ENCODE results near the gene ST3GAL2. TPM values are rescaled to one million over a fixed set of nuclear protein-coding genes. Genes with fewer than 3 reads are reported as not detected.
"Not testable (repeated sequence)": the region's sequence is repeated elsewhere in the genome, so short reads cannot be mapped to it uniquely, and the experiment has no call there.

Gene ST3GAL2
- total and polyA plus RNA-seq, 2 experiments from 2014 or later, result 46.1 to 115 TPM

DNA sequence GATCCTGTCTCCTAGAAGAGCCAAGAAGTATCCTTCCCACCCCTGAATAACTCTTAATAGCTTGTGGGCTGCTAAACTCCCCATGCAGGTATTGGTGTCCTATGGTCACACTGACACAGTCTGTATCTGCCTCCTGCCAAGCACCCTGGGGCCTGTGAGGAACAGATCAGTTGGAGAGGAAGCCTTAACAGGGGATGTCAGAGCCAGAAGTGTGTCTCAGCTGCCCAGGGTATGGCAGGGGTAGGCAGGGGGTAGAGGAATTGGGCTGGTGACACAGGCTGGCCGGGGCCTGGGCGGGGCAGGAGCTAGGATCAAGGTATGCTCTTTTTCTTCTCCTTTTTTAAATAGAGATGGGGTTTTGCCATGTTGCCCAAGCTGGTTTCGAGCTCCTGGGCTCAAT, 47.5 kb downstream of the ST3GAL2 start:
- TF ChIP-seq, protein P1, sequence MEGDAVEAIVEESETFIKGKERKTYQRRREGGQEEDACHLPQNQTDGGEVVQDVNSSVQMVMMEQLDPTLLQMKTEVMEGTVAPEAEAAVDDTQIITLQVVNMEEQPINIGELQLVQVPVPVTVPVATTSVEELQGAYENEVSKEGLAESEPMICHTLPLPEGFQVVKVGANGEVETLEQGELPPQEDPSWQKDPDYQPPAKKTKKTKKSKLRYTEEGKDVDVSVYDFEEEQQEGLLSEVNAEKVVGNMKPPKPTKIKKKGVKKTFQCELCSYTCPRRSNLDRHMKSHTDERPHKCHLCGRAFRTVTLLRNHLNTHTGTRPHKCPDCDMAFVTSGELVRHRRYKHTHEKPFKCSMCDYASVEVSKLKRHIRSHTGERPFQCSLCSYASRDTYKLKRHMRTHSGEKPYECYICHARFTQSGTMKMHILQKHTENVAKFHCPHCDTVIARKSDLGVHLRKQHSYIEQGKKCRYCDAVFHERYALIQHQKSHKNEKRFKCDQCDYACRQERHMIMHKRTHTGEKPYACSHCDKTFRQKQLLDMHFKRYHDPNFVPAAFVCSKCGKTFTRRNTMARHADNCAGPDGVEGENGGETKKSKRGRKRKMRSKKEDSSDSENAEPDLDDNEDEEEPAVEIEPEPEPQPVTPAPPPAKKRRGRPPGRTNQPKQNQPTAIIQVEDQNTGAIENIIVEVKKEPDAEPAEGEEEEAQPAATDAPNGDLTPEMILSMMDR (IDR thresholded peaks at IDR 0.05; ENCODE audit: low read depth, low read length), result no peak
- Histone ChIP-seq H3K9me3 (ENCODE audit: low read depth) (no peaks in the 10 kb centered on the region), H3K4me1 (ENCODE audit: low read depth) (peaks cover 4% of the 10 kb centered on the region), H3K36me3 (peaks cover 17% of the 10 kb centered on the region), H3K4me3 (no peak overlapping the region), H3K27ac (no peak overlapping the region), H3K27me3 (no peaks in the 10 kb centered on the region)
- no peak for DNase-seq (ENCODE audit: low read depth in 1 of 2, low spot score in 1 of 2)

DNA sequence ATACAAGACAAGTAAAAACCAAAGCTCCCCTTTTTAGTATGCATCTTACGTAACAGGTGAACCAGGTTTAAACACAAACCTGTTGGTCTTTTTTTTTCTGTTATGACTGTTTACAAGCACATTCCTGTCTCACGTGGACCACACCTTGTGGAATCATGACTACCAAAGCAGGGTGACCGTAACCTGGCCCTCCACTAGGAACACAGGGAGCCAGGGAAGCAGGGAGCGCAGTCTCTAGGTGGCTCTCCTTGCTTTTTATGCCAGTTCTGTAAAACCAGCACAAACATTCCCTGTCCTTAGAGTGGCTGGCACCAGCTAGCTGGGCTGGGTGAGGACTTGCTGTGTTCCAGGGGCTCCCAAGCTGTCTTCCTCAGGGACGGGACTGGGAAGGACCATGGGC, 48.1 kb downstream of the ST3GAL2 start:
- no peak overlapping the region for H3K4me3 ChIP-seq
- H3K36me3 ChIP-seq, result peaks cover 17% of the 10 kb centered on the region
- no peaks in the 10 kb centered on the region for H3K27me3 ChIP-seq
- H3K4me1 ChIP-seq (ENCODE audit: low read depth), result no peaks in the 10 kb centered on the region
- TF ChIP-seq, protein P1 (IDR thresholded peaks at IDR 0.05; ENCODE audit: low read depth, low read length), result no peak
- H3K9me3 ChIP-seq (ENCODE audit: low read depth), result no peaks in the 10 kb centered on the region
- no peak overlapping the region for H3K27ac ChIP-seq
- no peak for DNase-seq (ENCODE audit: low read depth in 1 of 2, low spot score in 1 of 2)

DNA sequence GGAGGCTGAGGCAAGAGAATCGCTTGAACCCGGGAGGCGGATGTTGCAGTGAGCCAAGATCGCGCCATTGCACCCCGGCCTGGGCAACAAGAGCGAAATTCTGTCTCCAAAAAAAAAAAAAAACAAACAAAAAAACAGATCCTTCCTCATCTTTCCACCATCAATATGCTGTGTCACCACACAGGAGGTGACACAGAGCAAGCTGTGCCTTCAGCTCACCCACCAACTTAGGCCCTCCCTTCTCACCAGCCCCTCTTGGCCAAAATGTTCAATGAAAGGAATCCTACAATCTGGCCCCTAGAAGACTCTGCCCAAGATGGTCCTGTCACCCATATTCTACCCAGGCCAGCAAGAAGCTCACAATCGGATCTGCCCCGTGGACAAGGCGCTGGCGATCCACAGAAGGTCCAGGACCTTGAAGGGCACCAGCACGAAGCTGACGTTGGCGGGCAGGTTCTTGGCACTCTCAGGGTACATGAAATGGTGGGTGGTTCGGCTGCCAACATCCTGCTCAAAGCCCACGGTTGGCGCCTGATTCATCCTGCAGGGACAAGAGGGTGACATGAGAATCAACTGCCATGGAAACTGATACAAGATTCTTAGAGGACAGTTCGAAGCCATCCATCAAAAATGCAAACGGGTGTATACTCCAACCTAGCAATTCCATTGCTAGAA, 50.8 kb downstream of the ST3GAL2 start:
- H3K9me3 ChIP-seq (ENCODE audit: low read depth), result no peaks in the 10 kb centered on the region
- TF ChIP-seq, protein P1 (IDR thresholded peaks at IDR 0.05; ENCODE audit: low read depth, low read length), result no peak
- no peaks in the 10 kb centered on the region for H3K4me1 ChIP-seq (ENCODE audit: low read depth)
- no peak overlapping the region for H3K27ac ChIP-seq
- peaks cover 20% of the 10 kb centered on the region for H3K36me3 ChIP-seq
- H3K27me3 ChIP-seq, result no peaks in the 10 kb centered on the region
- DNase-seq (ENCODE audit: low read depth in 1 of 2, low spot score in 1 of 2), result no peak
- H3K4me3 ChIP-seq, result no peak overlapping the region

DNA sequence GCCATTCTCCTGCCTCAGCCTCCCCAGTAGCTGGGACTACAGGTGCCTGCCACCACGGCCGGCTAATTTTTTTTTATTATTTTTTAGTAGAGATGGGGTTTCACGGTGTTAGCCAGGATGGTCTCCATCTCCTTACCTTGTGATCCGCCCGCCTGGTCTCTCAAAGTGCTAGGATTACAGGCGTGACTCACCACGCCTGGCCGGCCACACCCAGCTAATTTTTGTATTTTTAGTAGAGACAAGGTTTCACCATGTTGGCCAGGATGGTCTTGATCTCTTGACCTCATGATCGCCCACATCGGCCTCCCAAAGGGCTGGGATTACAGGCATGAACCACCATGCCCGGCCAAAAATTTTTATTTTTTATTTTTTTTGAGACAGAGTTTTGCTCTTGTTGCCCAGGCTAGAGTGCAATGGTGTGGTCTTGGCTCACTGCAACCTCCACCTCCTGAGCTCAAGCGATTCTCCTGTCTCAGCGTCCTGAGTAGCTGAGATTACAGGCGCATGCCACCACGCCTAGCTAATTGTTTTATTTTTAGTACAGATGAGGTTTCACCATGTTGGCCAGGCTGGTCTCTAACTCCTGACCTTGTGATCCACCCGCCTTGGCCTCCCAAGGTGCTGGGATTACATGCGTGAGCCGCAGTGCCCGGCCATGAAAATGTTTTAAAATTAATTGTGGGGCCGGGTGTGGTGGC, 52.5 kb downstream of the ST3GAL2 start:
- Histone ChIP-seq H3K36me3 (peaks cover 29% of the 10 kb centered on the region), H3K27ac (peak overlapping the region; percentile 71)
- not testable (repeated sequence) for H3K4me1 ChIP-seq (ENCODE audit: low read depth); H3K27me3 ChIP-seq; H3K9me3 ChIP-seq (ENCODE audit: low read depth); DNase-seq (ENCODE audit: low read depth in 1 of 2, low spot score in 1 of 2); H3K4me3 ChIP-seq

DNA sequence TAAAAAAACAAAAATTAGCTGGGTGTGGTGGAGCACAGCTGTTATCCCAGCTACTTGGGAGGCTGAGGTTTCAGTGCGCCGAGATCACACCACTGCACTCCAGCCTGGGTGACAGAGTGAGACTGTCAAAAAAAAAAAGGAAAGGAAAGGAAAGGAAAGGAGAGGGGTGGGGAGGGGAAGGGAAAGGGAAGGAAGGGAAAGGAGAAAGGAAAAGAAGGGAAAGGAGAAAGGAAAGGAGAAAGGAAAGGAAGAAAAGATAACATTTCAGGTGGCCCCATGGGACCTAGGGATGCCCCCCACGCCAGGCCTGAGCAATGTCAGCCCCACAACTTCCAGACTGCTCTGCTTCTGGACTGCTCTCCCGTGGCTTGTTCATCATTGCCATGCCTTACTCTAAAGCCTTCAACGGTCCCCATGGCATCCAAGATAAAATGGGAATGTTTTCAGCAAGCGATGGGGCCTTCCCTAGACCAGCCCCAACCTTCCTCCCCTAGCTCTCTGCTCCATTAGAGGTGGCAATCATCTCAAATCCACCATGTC, 55.4 kb downstream of the ST3GAL2 start:
- Histone ChIP-seq H3K27ac (no peak overlapping the region), H3K4me1 (ENCODE audit: low read depth) (peaks cover 8% of the 10 kb centered on the region), H3K27me3 (no peaks in the 10 kb centered on the region), H3K4me3 (no peak overlapping the region), H3K9me3 (ENCODE audit: low read depth) (no peaks in the 10 kb centered on the region), H3K36me3 (peaks cover 25% of the 10 kb centered on the region)
- DNase-seq (ENCODE audit: low read depth in 1 of 2, low spot score in 1 of 2), result no peak
- TF ChIP-seq, protein P1 (IDR thresholded peaks at IDR 0.05; ENCODE audit: low read depth, low read length), result no peak
